Thyroid gland (tissue), 4 donors: ENCODE measurements around the gene PCNT. TPM values are rescaled to one million over a fixed set of nuclear protein-coding genes. Genes with fewer than 3 reads are reported as not detected.
"Not testable (repeated sequence)": the region's sequence is repeated elsewhere in the genome, so short reads cannot be mapped to it uniquely, and the experiment has no call there.

Experiments
- DNase-seq, 2 donors: peaks; one replicate each; pipeline ENCODE4 v3.0.0-alpha.2; 2019
- H3K27ac ChIP-seq, 3 donors: fragments of 200-600 bp; sonication (generic); 1 replicate in 2 of 3; 2 replicates in 1 of 3; pipeline ENCODE4 v1.5.1; 2016 to 2019; ENCODE audit warnings: mild to moderate bottlenecking in 1 of 3, moderate library complexity in 1 of 3
- H3K27me3 ChIP-seq: fragments of 200-600 bp; sonication (generic); one replicate; pipeline ENCODE4 v1.5.1; 2019
- H3K36me3 ChIP-seq, 2 donors: fragments of 200-600 bp; sonication (generic); one replicate each; pipeline ENCODE4 v1.5.1; 2016 to 2019
- H3K4me1 ChIP-seq, 2 donors: fragments of 200-600 bp; sonication (generic); one replicate each; pipeline ENCODE4 v1.5.1; 2017 to 2019
- H3K4me3 ChIP-seq, 3 donors: fragments of 200-600 bp; sonication (generic); replicated peaks in 1 of 3; 1 replicate in 2 of 3; 2 replicates in 1 of 3; pipeline ENCODE4 v1.5.1; 2016; ENCODE audit warnings: mild to moderate bottlenecking in 1 of 3
- H3K9me3 ChIP-seq: fragments of 200-600 bp; sonication (generic); one replicate; pipeline ENCODE4 v1.5.1; 2017
- POLR2A ChIP-seq, 2 donors: fragments of 450-650 bp; IDR thresholded peaks; one replicate each; pipeline ENCODE4 v1.6.1; 2017; ENCODE audit warnings: antibody characterized with exemption in 2 of 2, mild to moderate bottlenecking in 2 of 2, moderate library complexity in 1 of 2
- WGBS, 2 donors: methylation state at CpG; one replicate each; pipeline ENCODE4 v1.1.5; 2017; 5-methylcytosine and 5-hydroxymethylcytosine counted together
- intact Hi-C: fragments of 100-400 bp; cut with DNase I; formaldehyde crosslinking; loops from one replicate; pipeline ENCODE4 v1.15.1; 2023
- total RNA-seq, 4 donors: library from RNA; depleted of rRNA; stranded (reverse); fragments of >200 nt; gene quantifications; one replicate each; pipeline ENCODE4 v1.2.3, GENCODE V29; 2016
- TF ChIP-seq, protein P1 (sequence below), 6 experiments: fragments of 200-600 bp in 3 of 6; fragments of 450-650 bp in 3 of 6; sonication (generic) in 3 of 6; IDR thresholded peaks; one replicate each; pipeline ENCODE4 v1.5.1; 2016 to 2019; ENCODE audit warnings: antibody characterized with exemption in 6 of 6, mild to moderate bottlenecking in 2 of 6, inconsistent platforms in 1 of 6, moderate library complexity in 1 of 6

The PCNT gene
- total RNA-seq, 4 donors from 2014 or later = 23.9 to 36.6 (median 33.2) TPM

DNA sequence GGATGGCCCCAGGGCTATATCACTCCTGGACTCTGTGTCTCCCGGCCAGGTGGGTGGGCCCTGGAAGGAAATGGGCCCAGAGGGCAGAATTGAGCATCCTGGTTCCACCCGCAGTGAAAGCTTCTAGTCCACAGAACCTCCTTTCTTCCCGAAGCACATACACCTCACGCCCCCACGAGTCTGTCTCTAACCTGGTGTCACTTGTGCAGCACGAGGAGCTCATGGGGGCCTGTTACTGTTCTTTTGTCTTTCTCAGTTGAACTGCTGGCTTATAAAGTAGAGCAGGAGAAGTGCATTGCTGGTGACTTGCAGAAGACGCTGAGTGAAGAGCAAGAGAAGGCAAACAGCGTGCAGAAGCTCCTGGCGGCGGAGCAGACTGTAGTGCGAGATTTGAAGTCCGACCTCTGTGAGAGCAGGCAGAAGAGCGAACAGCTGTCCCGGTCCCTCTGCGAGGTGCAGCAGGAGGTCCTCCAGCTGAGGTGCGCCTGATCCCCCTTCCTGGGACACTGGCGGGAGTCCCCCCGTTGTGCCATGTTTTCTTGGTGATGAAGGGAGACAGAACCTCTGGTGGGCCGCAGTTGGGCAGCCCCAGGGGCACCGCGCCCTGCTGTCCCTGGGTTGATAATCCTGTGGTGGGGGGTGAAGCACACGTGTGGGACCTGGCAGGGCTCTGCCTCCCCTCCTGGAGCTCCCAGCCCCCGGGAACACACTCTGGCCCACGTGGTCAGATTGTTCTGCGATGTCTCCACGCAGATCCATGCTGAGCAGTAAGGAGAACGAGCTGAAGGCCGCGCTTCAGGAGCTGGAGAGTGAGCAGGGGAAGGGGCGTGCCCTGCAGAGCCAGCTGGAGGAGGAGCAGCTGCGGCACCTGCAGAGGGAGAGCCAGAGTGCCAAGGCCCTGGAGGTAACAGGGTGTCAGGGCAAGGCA lies 106.1 kb downstream of the PCNT start:
- Histone ChIP-seq H3K9me3 (no peaks in the 10 kb centered on the region), H3K4me1 (no peaks in the 10 kb centered on the region), H3K36me3 (peaks cover 21 to 29% of the 10 kb centered on the region in 2 donors), H3K27ac (no peak overlapping the region), H3K4me3 (no peak overlapping the region), H3K27me3 (no peaks in the 10 kb centered on the region)
- WGBS, 2 donors = 93% methylated on average over 30 of the region's 31 CpGs
- no peak for DNase-seq
- TF ChIP-seq POLR2A (IDR thresholded peaks at IDR 0.05) = no peak
- TF ChIP-seq, protein P1, sequence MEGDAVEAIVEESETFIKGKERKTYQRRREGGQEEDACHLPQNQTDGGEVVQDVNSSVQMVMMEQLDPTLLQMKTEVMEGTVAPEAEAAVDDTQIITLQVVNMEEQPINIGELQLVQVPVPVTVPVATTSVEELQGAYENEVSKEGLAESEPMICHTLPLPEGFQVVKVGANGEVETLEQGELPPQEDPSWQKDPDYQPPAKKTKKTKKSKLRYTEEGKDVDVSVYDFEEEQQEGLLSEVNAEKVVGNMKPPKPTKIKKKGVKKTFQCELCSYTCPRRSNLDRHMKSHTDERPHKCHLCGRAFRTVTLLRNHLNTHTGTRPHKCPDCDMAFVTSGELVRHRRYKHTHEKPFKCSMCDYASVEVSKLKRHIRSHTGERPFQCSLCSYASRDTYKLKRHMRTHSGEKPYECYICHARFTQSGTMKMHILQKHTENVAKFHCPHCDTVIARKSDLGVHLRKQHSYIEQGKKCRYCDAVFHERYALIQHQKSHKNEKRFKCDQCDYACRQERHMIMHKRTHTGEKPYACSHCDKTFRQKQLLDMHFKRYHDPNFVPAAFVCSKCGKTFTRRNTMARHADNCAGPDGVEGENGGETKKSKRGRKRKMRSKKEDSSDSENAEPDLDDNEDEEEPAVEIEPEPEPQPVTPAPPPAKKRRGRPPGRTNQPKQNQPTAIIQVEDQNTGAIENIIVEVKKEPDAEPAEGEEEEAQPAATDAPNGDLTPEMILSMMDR (IDR thresholded peaks at IDR 0.05) = no peak
- intact Hi-C loops = no loop called here

DNA sequence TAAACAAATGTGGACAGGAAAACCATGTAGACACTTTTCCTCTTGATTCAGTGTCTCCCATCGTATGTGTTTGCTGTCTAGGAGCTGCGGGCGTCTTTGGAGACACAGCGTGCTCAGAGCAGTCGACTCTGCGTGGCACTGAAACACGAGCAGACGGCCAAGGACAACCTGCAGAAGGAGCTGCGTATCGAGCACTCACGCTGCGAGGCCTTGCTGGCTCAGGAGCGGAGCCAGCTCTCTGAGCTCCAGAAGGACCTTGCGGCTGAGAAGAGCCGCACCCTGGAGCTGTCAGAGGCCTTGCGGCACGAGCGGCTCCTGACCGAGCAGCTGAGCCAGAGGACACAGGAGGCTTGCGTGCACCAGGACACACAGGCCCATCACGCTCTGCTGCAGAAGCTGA lies 107.5 kb downstream of the PCNT start:
- H3K9me3 ChIP-seq = no peaks in the 10 kb centered on the region
- no peak for TF ChIP-seq POLR2A (IDR thresholded peaks at IDR 0.05)
- TF ChIP-seq, protein P1 (IDR thresholded peaks at IDR 0.05) = no peak
- no peak overlapping the region for H3K27ac ChIP-seq
- peaks cover 26 to 33% of the 10 kb centered on the region in 2 donors for H3K36me3 ChIP-seq
- WGBS, 2 donors = 97% methylated on average over 20 to 21 of the region's 21 CpGs
- H3K4me1 ChIP-seq = no peaks in the 10 kb centered on the region
- intact Hi-C loops = no loop called here
- H3K4me3 ChIP-seq = no peak overlapping the region
- no peaks in the 10 kb centered on the region for H3K27me3 ChIP-seq
- DNase-seq = no peak

DNA sequence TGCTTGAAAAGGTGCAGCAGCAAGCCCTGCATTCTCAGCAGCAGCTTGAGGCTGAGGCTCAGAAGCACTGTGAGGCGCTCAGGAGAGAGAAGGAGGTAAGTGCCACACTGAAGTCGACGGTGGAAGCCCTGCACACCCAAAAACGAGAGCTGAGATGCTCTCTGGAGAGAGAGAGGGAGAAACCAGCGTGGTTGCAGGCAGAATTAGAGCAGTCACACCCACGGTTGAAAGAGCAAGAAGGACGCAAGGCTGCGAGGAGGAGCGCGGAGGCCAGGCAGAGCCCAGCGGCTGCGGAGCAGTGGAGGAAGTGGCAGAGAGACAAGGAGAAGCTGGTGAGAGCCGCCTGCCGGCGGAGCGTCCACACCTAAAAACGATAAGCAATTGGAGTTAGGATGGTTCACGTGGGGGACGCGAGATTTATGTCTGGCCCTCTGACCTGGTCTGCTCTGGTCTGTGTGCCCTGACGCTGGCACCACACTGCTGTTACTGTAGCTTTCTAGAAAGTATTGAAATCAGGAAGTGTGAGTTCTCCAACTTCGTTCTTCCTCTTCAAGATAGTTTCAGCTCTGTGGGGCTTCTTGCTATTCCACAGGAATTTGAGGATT lies 108.0 kb downstream of the PCNT start:
- peaks cover 26 to 33% of the 10 kb centered on the region in 2 donors for H3K36me3 ChIP-seq

DNA sequence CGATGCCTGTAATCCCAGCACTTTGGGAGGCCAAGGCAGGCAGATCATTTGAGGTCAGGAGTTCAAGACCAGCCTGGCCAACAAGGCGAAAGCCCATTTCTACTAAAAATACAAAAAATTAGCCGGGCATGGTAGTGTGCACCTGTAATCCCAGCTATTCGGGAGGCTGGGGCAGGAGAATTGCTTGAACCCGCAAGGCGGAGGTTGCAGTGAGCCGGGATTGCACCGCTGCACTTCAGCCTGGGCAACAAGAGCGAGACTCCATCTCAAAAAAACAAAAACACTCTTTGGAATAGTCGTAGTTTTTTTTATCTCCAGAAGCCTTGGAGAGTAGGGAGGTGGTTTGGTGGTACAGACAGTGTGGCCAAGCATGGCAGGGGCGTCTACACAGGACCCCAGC lies 109.2 kb downstream of the PCNT start:
- H3K27ac ChIP-seq, DNase-seq, H3K9me3 ChIP-seq, intact Hi-C loops, H3K4me1 ChIP-seq, H3K27me3 ChIP-seq, H3K4me3 ChIP-seq: not testable (repeated sequence)
- 86 to 93% methylated on average over 11 of the region's 11 CpGs for WGBS, 2 donors
- peaks cover 25 to 36% of the 10 kb centered on the region in 2 donors for H3K36me3 ChIP-seq

More for the DNA sequence above, 108.0 kb downstream of the PCNT start:
- intact Hi-C loops = no loop called here
- WGBS, 2 donors = 93 to 94% methylated on average over 22 of the region's 22 CpGs
- Histone ChIP-seq H3K4me3 (no peak overlapping the region), H3K4me1 (no peaks in the 10 kb centered on the region), H3K27me3 (no peaks in the 10 kb centered on the region), H3K9me3 (no peaks in the 10 kb centered on the region), H3K27ac (no peak overlapping the region)
- TF ChIP-seq, protein P1 (IDR thresholded peaks at IDR 0.05) = no peak
- no peak for TF ChIP-seq POLR2A (IDR thresholded peaks at IDR 0.05)
- no peak for DNase-seq

DNA sequence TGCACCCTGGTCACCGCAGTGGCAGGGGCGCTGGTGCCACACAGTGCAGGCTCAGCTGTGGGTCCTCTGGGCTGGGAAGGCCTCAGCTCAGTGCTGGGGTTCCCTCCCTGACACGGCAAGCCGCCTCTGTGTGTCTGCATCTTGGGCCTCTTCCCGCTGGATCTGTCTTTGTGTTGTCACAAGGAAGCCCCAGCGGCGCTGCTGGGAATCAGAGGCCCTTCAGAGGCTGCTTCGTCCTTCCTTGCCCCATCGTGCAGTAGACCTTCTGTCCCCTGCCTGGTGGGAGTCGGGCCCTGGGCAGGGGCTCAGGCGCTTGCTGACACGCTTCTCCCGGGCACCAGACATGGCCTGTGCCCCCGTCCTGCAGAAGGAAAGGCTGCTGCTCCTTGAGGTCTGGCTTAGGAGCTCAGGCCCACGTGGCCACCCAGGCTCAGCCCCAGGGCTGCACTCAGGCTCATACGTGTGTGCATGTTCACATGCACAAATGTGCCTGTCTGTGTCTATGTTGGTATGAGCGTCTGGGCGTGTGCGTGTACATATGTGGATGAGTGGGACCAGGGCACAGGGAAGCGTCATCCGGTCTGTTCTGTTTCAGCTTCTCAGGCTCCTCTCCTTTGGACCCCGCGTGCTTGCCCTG lies 110.5 kb downstream of the PCNT start:
- peaks cover 20 to 30% of the 10 kb centered on the region in 2 donors for H3K36me3 ChIP-seq
- intact Hi-C loops = no loop called here
- 88 to 97% methylated on average over 22 to 23 of the region's 23 CpGs for WGBS, 2 donors

More for the DNA sequence above, 110.5 kb downstream of the PCNT start:
- no peaks in the 10 kb centered on the region for H3K9me3 ChIP-seq
- DNase-seq = no peak
- H3K27ac ChIP-seq = no peak overlapping the region
- H3K27me3 ChIP-seq = no peaks in the 10 kb centered on the region
- no peaks in the 10 kb centered on the region for H3K4me1 ChIP-seq
- TF ChIP-seq, protein P1 (IDR thresholded peaks at IDR 0.05) = no peak
- TF ChIP-seq POLR2A (IDR thresholded peaks at IDR 0.05) = no peak
- H3K4me3 ChIP-seq = no peak overlapping the region
